HepG2 (cell line): ENCODE measurements around the gene HSPA1A. TPM values are rescaled to one million over a fixed set of nuclear protein-coding genes. Genes with fewer than 3 reads are reported as not detected.

Experiments
- DR1 ChIP-seq: sonication (generic); formaldehyde crosslinking; IDR thresholded peaks from 2 replicates; pipeline ENCODE4 v1.8.0; 2021; ENCODE audit warnings: mild to moderate bottlenecking, missing genetic modification reagents, inconsistent platforms
- FOXO1 ChIP-seq: sonication (generic); formaldehyde crosslinking; IDR thresholded peaks from 2 replicates; pipeline ENCODE4 v1.4.0; 2020; ENCODE audit warnings: missing genetic modification reagents
- HMG20A ChIP-seq: IDR thresholded peaks from 2 replicates; pipeline ENCODE4 v1.6.1; 2016; ENCODE audit warnings: borderline replicate concordance
- HNRNPH1 ChIP-seq: fragments of 200-400 bp; formaldehyde crosslinking; optimal IDR thresholded peaks from 2 replicates; pipeline ENCODE3; 2017; ENCODE audit warnings: mild to moderate bottlenecking, low read depth, low read length
- HOXA3 ChIP-seq: sonication (generic); formaldehyde crosslinking; IDR thresholded peaks from 2 replicates; pipeline ENCODE4 v1.5.0; 2020; ENCODE audit warnings: missing genetic modification reagents
- ISL2 ChIP-seq: sonication (generic); formaldehyde crosslinking; IDR thresholded peaks from 2 replicates; pipeline ENCODE4 v1.5.0; 2020; ENCODE audit warnings: missing genetic modification reagents
- KDM2A ChIP-seq: sonication (generic); formaldehyde crosslinking; IDR thresholded peaks from 2 replicates; pipeline ENCODE4 v1.4.0; 2020; ENCODE audit warnings: low read depth, missing genetic modification reagents, borderline replicate concordance
- MATR3 ChIP-seq: sonication (generic); formaldehyde crosslinking; IDR thresholded peaks from 2 replicates; pipeline ENCODE4 v1.4.0; 2020; ENCODE audit warnings: missing genetic modification reagents
- NR2F1 ChIP-seq, 2 experiments: fragments of 450-650 bp in 1 of 2; formaldehyde crosslinking in 1 of 2; IDR thresholded peaks; 2 replicates each; pipeline versions ENCODE4 v1.5.0 to v1.6.1; 2016 to 2020; ENCODE audit warnings: mild to moderate bottlenecking in 1 of 2, missing compliant biosample characterization in 1 of 2, missing genetic modification reagents in 1 of 2, moderate library complexity in 1 of 2
- PCBP1 ChIP-seq: fragments of 200-400 bp; formaldehyde crosslinking; IDR thresholded peaks from 2 replicates; pipeline ENCODE4 v1.6.1; 2017; ENCODE audit warnings: mild to moderate bottlenecking, low read depth, low read length, borderline replicate concordance
- PTBP1 ChIP-seq: fragments of 200-400 bp; formaldehyde crosslinking; IDR thresholded peaks from 2 replicates; pipeline ENCODE4 v1.6.1; 2018; ENCODE audit warnings: low read length, low read depth; ENCODE audit not compliant: poor library complexity, severe bottlenecking
- RAD21 ChIP-seq: fragments of 450-650 bp; formaldehyde crosslinking; IDR thresholded peaks from 2 replicates; pipeline ENCODE4 v1.5.0; 2020; ENCODE audit warnings: mild to moderate bottlenecking
- SMYD3 ChIP-seq: sonication (generic); formaldehyde crosslinking; IDR thresholded peaks from 2 replicates; pipeline ENCODE4 v1.8.1; 2023; ENCODE audit warnings: mild to moderate bottlenecking, missing genetic modification reagents
- TARDBP ChIP-seq: sonication (generic); formaldehyde crosslinking; IDR thresholded peaks from 2 replicates; pipeline ENCODE4 v1.8.0; 2022; ENCODE audit warnings: mild to moderate bottlenecking, missing genetic modification reagents
- ZNF670 ChIP-seq: sonication (generic); formaldehyde crosslinking; IDR thresholded peaks from 2 replicates; pipeline ENCODE4 v1.8.0; 2022; ENCODE audit warnings: mild to moderate bottlenecking, missing genetic modification reagents, borderline replicate concordance
- ZNF839 ChIP-seq: sonication (generic); formaldehyde crosslinking; IDR thresholded peaks from 2 replicates; pipeline ENCODE4 v1.4.0; 2020; ENCODE audit warnings: missing genetic modification reagents, mild to moderate bottlenecking, borderline replicate concordance
- polyA plus RNA-seq, 8 experiments: library from polyadenylated mRNA; depleted of rRNA in 3 of 8; stranded (reverse) in 7 of 8; unstranded in 1 of 8; fragments of >200 nt; fragmentation: Illumina TruSeq in 4 of 8; extraction: Trizol in 4 of 8; gene quantifications; 2 replicates each; pipeline versions ENCODE4 v1.2.1 to v1.2.3, GENCODE V29; 2011 to 2016; ENCODE audit warnings: low read depth in 4 of 8, missing spikeins in 1 of 8, mixed read lengths in 1 of 8; ENCODE audit not compliant: insufficient read depth in 1 of 8
- total RNA-seq, 5 experiments: library from RNA; depleted of rRNA; stranded (reverse); fragments of >200 nt; fragmentation: Illumina TruSeq; extraction: Trizol; gene quantifications; 2 replicates each; pipeline ENCODE4 v1.2.3, GENCODE V29; 2016; ENCODE audit warnings: low read depth in 1 of 5
- TF ChIP-seq, protein P1 (sequence below): sonication (generic); formaldehyde crosslinking; IDR thresholded peaks from 2 replicates; pipeline ENCODE4 v1.4.0; 2020; ENCODE audit warnings: missing genetic modification reagents, borderline replicate concordance
- TF ChIP-seq, protein P2 (sequence below): IDR thresholded peaks from 2 replicates; pipeline ENCODE4 v1.6.1; 2016; ENCODE audit warnings: missing biosample characterization, missing genetic modification reagents, low read depth
- TF ChIP-seq, protein P3 (sequence below): IDR thresholded peaks from 2 replicates; pipeline ENCODE4 v1.6.1; 2016; ENCODE audit warnings: mild to moderate bottlenecking
- TF ChIP-seq, protein P4 (sequence below): sonication (generic); formaldehyde crosslinking; IDR thresholded peaks from 2 replicates; pipeline ENCODE4 v1.8.1; 2022; ENCODE audit warnings: mild to moderate bottlenecking, missing genetic modification reagents
- TF ChIP-seq, protein P5 (sequence below): IDR thresholded peaks from 2 replicates; pipeline ENCODE4 v1.6.1; 2012; ENCODE audit warnings: inconsistent platforms
- TF ChIP-seq, protein P6 (sequence below): sonication (generic); formaldehyde crosslinking; IDR thresholded peaks from 2 replicates; pipeline ENCODE4 v1.4.0; 2020; ENCODE audit warnings: missing genetic modification reagents

The HSPA1A gene
- total and polyA plus RNA-seq, 2 of the 13 experiments (the other 11 are each of a cell fraction or from before 2014, with no cell fraction given), result 44.5 to 85.0 TPM

DNA sequence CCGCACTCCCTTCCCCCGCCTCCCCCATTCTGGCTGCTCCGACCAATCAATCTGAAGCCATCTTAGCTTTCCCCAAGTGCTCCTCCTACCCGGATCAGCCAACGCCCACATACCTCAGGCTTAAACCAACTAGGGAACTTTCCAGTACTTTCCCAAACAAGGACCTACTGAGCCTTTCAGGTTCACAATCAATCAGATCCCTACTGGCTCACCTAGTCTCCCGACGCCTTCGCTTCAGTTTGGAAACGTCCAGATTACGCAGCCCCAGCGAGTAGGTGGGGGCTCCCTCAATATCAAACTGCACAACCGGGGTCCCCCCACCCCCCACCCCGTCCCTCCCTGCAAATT, 692 bp upstream of the HSPA1A start (continued):
- TF ChIP-seq FOXO1 (CRISPR knock-in tag) (no peak), PTBP1 (no peak), MATR3 (CRISPR knock-in tag) (no peak), ISL2 (CRISPR knock-in tag) (peak; percentile 51), KDM2A (no peak), ZNF670 (CRISPR knock-in tag) (no peak; the same call in 1 of the 2 replicates), TARDBP (no peak), HMG20A (CRISPR knock-in tag) (no peak), ZNF839 (no peak), NR2F1 (CRISPR knock-in tag; IDR thresholded peaks at IDR 0.05) (no peak), RAD21 (no peak), SMYD3 (no peak), DR1 (no peak), PCBP1 (no peak), HOXA3 (CRISPR knock-in tag) (peak; percentile 34; the same call in 1 of the 2 replicates), HNRNPH1 (no peak)
- TF ChIP-seq, protein P1, sequence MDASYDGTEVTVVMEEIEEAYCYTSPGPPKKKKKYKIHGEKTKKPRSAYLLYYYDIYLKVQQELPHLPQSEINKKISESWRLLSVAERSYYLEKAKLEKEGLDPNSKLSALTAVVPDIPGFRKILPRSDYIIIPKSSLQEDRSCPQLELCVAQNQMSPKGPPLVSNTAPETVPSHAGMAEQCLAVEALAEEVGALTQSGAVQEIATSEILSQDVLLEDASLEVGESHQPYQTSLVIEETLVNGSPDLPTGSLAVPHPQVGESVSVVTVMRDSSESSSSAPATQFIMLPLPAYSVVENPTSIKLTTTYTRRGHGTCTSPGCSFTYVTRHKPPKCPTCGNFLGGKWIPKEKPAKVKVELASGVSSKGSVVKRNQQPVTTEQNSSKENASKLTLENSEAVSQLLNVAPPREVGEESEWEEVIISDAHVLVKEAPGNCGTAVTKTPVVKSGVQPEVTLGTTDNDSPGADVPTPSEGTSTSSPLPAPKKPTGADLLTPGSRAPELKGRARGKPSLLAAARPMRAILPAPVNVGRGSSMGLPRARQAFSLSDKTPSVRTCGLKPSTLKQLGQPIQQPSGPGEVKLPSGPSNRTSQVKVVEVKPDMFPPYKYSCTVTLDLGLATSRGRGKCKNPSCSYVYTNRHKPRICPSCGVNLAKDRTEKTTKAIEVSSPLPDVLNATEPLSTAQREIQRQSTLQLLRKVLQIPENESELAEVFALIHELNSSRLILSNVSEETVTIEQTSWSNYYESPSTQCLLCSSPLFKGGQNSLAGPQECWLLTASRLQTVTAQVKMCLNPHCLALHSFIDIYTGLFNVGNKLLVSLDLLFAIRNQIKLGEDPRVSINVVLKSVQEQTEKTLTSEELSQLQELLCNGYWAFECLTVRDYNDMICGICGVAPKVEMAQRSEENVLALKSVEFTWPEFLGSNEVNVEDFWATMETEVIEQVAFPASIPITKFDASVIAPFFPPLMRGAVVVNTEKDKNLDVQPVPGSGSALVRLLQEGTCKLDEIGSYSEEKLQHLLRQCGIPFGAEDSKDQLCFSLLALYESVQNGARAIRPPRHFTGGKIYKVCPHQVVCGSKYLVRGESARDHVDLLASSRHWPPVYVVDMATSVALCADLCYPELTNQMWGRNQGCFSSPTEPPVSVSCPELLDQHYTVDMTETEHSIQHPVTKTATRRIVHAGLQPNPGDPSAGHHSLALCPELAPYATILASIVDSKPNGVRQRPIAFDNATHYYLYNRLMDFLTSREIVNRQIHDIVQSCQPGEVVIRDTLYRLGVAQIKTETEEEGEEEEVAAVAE (CRISPR knock-in tag), result no peak; the same call in 1 of the 2 replicates
- TF ChIP-seq, protein P2, sequence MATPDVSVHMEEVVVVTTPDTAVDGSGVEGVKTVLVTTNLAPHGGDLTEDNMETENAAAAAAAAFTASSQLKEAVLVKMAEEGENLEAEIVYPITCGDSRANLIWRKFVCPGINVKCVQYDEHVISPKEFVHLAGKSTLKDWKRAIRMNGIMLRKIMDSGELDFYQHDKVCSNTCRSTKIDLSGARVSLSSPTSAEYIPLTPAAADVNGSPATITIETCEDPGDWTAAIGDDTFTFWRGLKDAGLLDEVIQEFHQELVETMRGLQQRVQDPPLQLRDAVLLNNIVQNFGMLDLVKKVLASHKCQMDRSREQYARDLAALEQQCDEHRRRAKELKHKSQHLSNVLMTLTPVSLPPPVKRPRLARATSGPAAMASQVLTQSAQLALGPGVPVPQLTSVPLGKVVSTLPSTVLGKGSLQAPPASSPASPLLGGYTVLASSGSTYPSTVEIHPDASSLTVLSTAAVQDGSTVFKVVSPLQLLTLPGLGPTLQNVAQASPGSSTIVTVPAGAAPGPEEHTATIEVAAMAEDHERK (CRISPR knock-in tag), result no peak
- TF ChIP-seq, protein P3, sequence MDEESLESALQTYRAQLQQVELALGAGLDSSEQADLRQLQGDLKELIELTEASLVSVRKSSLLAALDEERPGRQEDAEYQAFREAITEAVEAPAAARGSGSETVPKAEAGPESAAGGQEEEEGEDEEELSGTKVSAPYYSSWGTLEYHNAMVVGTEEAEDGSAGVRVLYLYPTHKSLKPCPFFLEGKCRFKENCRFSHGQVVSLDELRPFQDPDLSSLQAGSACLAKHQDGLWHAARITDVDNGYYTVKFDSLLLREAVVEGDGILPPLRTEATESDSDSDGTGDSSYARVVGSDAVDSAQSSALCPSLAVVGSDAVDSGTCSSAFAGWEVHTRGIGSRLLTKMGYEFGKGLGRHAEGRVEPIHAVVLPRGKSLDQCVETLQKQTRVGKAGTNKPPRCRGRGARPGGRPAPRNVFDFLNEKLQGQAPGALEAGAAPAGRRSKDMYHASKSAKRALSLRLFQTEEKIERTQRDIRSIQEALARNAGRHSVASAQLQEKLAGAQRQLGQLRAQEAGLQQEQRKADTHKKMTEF (CRISPR knock-in tag), result 0 out of 2 replicates have a peak, but pooled peaks have one; percentile 8
- TF ChIP-seq, protein P4, sequence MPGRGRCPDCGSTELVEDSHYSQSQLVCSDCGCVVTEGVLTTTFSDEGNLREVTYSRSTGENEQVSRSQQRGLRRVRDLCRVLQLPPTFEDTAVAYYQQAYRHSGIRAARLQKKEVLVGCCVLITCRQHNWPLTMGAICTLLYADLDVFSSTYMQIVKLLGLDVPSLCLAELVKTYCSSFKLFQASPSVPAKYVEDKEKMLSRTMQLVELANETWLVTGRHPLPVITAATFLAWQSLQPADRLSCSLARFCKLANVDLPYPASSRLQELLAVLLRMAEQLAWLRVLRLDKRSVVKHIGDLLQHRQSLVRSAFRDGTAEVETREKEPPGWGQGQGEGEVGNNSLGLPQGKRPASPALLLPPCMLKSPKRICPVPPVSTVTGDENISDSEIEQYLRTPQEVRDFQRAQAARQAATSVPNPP (CRISPR knock-in tag), result no peak
- TF ChIP-seq, protein P5, sequence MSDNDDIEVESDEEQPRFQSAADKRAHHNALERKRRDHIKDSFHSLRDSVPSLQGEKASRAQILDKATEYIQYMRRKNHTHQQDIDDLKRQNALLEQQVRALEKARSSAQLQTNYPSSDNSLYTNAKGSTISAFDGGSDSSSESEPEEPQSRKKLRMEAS, result no peak
- TF ChIP-seq, protein P6, sequence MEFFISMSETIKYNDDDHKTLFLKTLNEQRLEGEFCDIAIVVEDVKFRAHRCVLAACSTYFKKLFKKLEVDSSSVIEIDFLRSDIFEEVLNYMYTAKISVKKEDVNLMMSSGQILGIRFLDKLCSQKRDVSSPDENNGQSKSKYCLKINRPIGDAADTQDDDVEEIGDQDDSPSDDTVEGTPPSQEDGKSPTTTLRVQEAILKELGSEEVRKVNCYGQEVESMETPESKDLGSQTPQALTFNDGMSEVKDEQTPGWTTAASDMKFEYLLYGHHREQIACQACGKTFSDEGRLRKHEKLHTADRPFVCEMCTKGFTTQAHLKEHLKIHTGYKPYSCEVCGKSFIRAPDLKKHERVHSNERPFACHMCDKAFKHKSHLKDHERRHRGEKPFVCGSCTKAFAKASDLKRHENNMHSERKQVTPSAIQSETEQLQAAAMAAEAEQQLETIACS (CRISPR knock-in tag), result no peak
